Esophagus squamous epithelium (tissue), 4 donors: ENCODE results near the gene RNU1-4.
"Not testable (repeated sequence)": the region's sequence is repeated elsewhere in the genome, so short reads cannot be mapped to it uniquely, and the experiment has no call there.

ENCODE experiments used
- POLR2A ChIP-seq, 4 donors: fragments of 450-650 bp; IDR thresholded peaks; one replicate each; pipeline ENCODE4 v1.6.1; 2017; ENCODE audit warnings: antibody characterized with exemption in 4 of 4, mild to moderate bottlenecking in 4 of 4, moderate library complexity in 3 of 4
- TF ChIP-seq, protein P1 (sequence below), 6 experiments: fragments of 450-650 bp in 4 of 6; fragments of 200-600 bp in 2 of 6; sonication (generic) in 2 of 6; IDR thresholded peaks; one replicate each; pipeline ENCODE4 v1.5.1; 2016 to 2019; ENCODE audit warnings: antibody characterized with exemption in 6 of 6, mild to moderate bottlenecking in 4 of 6, moderate library complexity in 4 of 6

DNA sequence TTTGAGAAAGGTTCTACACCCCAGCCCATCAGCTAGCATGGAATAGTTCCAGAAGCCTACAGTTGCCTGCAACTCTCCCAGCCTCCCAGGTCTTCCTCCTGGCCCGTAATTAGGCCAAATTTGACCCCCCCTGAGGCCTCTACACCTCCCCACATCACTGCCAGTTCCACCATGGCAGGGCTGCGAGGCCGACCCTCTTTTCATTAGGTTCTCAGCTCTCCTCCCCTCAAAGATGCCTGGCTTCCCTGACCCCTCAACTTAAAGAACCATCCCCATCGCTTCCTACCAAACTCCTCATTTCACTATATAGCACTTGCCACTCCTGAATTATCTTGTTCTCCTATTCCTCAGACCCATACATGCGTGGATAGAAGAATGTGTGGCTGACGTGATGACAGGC lies 27.3 kb upstream of the RNU1-4 start:
- TF ChIP-seq, protein P1, sequence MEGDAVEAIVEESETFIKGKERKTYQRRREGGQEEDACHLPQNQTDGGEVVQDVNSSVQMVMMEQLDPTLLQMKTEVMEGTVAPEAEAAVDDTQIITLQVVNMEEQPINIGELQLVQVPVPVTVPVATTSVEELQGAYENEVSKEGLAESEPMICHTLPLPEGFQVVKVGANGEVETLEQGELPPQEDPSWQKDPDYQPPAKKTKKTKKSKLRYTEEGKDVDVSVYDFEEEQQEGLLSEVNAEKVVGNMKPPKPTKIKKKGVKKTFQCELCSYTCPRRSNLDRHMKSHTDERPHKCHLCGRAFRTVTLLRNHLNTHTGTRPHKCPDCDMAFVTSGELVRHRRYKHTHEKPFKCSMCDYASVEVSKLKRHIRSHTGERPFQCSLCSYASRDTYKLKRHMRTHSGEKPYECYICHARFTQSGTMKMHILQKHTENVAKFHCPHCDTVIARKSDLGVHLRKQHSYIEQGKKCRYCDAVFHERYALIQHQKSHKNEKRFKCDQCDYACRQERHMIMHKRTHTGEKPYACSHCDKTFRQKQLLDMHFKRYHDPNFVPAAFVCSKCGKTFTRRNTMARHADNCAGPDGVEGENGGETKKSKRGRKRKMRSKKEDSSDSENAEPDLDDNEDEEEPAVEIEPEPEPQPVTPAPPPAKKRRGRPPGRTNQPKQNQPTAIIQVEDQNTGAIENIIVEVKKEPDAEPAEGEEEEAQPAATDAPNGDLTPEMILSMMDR (IDR thresholded peaks at IDR 0.05), result not testable (repeated sequence)
- TF ChIP-seq POLR2A (IDR thresholded peaks at IDR 0.05), result not testable (repeated sequence)
